Measurements from ENCODE around the gene RIMBP2.

The RIMBP2 gene

DNA sequence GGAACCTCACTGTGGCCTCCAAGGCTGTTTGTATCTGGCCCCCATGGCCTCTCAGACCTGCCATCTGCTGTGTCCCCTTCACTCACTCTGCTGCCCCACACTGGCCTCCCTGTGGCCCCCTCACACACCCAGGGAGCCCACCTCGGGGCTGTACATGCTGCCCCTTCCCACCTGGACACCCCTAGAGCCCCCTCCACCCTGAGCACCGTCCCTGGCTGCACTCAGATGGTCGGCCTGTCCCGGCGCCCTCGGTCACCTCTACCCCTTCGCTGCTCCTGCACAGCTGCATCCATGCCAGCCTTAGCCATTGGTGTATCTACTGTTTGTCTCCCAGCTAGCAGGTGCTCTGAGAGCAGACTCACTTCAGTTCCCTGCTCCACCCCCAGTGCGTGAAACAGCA is 144.4 kb downstream of the RIMBP2 start:
- no peak for DNase-seq (ENCODE audit: low read depth in 2 of 2)

- DNase-seq (ENCODE audit: low read depth in 2 of 2): no peak
These were observed 145.0 kb downstream of the RIMBP2 start for GRCh38 chr12:130571089-130571488.

DNA sequence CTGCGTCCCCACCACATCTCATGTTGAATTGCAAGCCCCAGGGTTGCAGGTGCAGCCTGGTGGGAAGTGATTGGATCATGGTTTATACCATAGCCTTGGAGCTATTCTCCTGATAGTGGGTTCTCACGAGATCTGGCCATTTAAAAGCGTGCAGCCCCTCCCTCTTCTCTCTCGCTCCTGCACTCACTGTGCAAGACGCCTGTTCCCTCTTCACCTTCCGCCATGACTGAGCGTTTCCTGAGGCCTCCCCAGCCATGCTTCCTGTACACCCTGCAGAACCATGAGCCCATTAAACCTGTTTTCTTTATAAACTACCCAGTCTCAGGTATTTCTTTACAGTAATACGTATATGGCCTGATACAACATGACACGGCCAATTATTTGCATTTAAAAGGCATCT is 146.6 kb downstream of the RIMBP2 start:
- no peak for DNase-seq (ENCODE audit: low read depth in 2 of 2)

- DNase-seq (ENCODE audit: low read depth in 2 of 2): no peak
These were observed 147.6 kb downstream of the RIMBP2 start for GRCh38 chr12:130568501-130568900.

DNA sequence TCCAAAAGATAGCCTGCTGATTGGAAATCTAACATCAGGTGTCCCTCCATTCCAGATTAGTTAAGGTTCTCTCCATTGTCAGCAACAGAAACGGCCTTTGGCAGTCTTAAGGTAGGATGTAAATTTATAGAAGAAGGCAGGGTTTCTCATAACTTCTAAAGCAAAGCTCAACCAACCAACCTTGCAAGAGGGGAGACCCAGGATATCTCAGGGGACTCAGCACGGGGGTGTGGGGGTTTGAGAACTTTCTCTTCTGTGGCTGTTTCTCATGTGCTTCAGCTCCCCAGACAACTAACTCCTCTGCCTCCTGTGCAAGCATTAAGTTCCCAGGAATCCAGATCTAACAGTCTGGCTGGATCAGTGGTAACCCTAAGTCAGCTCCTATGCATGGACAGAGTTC is 148.1 kb downstream of the RIMBP2 start:
- DNase-seq (ENCODE audit: low read depth in 2 of 2): no peak

DNA sequence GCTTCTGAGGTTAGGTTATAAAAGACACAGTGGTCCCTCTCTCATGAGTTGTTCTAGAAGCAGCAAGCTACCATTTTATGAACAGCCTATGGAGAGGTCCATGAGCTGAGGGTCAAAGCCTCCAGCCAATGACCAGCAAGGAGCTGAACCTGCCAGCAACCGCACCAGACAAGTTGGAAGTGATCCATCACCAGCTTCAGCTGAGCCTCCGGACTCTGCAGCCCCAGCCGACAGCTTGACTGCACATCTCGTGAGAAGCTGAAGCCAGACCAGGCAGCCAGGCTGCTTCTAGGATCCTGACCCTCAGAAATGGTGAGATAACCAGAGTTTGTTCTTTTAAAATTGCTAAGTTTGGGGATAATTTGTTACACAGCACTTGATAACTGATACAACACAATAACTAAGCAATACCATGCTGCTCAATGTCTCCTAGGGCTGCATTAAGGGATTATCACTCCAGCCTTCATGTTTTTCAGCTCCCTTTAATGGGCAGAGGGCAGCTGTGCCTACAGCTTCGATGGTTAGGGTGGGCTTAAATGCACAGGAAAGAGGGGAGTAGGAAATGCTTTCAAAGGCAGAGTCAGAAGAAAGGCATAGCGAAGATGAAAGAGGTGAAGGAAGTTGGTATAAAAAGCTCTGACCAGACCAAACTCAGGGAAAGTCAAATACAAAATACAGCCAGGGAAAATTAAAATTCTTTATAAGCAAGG is 149.5 kb downstream of the RIMBP2 start:
- no peak for DNase-seq (ENCODE audit: low read depth in 2 of 2)

DNA sequence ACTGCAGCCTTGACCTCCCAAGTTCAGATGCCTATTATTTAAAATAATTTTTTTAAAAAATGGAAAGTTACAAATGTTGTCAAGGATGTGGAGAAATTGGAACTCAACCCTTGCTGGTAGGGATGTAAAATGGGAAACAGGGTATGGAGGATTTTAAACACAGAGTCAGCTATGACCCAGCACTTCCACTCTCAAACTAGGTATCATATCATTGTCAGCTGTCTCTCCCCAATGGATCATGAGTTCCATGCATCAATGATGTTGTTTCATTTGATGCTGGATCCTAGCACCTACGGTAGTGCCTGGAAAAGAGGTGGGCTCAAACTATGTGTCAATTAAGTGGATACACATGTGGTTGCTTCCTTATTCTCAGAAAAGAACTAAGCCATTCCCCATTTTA is 150.9 kb downstream of the RIMBP2 start:
- no peak for DNase-seq (ENCODE audit: low read depth in 2 of 2)

GRCh38 chr12:130563323-130563722 is 152.8 kb downstream of the RIMBP2 start:
- DNase-seq (ENCODE audit: low read depth in 2 of 2): no peak

- no peak for DNase-seq (ENCODE audit: low read depth in 2 of 2)
These were observed 153.4 kb downstream of the RIMBP2 start for GRCh38 chr12:130562716-130563115.

DNA sequence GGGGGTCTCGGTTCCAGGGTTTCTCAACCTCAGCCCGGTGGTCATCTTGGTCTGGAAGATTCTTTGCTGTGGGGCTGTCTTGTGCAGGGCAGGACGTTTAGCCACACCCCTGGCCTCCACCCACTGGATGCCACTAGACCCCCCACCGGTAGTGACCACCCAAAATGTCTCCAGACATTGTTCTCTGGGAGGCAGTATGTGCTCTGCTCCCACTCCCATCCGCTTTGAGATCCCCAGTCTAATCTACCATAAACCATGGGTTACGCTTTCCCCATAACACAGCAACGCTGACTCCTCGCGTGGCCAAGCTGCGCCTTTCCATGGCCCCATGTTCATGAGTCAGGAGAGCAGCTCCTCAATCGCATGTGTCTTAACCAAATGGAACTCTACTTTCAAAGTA is 155.8 kb downstream of the RIMBP2 start:
- DNase-seq (ENCODE audit: low read depth in 2 of 2): no peak

DNA sequence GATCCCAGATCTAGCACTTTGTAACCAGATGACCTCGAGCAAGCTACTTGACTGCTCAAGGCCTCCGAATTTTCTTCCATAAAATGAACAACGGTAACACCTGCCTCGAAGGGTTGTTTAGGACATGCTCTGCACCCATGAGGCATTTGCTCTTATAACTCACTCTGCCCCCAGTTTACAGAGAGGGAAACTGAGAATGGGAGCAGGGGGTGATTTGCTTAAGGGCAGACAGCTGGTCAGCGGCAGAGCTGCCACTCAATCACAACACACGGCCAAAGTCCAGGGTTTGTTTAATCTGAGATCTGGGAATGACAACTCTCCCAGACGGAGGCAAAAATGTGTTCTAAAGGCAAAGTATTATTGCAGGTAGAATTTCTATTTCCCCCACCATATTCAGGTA is 156.3 kb downstream of the RIMBP2 start:
- DNase-seq (ENCODE audit: low read depth in 2 of 2): no peak

- DNase-seq (ENCODE audit: low read depth in 2 of 2): no peak
These were observed 158.0 kb downstream of the RIMBP2 start for GRCh38 chr12:130557886-130558765.

- DNase-seq (ENCODE audit: low read depth in 2 of 2): no peak
These were observed 158.9 kb downstream of the RIMBP2 start for GRCh38 chr12:130557201-130557600.

DNA sequence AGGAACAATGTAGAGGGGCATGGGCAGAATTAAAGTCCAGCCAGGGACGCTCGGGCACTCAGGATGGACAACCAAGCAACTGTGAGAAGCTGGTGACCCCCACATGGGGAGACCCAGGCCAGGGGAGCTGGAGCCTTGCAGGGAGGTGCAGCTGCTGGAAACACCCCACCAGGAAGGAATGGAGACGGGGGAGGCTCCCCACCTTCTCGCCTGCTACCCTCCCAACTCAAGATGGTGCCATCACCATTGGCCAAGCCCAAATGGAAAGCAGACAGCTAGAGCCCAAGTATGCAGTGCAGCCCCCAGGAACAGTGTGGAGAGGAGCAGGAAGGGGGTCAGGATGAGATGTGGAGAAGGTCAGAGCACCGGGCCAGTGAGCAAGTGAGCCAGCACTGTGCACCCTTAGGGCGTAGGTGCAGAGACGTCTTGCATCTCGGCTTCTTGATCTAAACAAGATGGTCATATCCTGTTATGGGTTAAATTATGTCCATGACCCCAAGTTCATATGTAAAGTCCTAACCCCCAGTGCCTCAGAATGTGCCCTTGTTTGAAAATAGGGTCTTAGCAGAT is 159.5 kb downstream of the RIMBP2 start:
- no peak for DNase-seq (ENCODE audit: low read depth in 2 of 2)

GRCh38 chr12:130555628-130556485 is 160.2 kb downstream of the RIMBP2 start:
- no peak for DNase-seq (ENCODE audit: low read depth in 2 of 2)

DNA sequence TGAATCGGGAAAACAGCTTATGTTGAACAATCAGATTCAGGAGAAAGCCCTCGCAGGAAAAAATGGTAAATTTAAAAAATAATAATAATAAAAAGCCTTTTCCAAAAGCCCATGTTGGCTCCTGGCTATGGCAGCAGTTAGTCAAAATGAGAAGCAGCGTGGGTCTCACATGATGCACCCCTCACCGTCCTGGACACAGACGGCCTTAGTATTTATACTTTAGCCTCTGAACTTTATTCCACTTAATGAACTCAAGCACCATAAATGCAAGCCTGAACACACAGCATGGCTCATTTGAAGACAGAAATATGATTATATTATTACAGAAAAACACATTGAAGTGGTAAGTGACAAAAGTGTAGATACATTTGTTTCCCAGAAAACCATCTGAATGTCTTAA is 160.9 kb downstream of the RIMBP2 start:
- DNase-seq (ENCODE audit: low read depth in 2 of 2): no peak

GRCh38 chr12:130552483-130552996 is 163.6 kb downstream of the RIMBP2 start:
- no peak for DNase-seq (ENCODE audit: low read depth in 2 of 2)

DNA sequence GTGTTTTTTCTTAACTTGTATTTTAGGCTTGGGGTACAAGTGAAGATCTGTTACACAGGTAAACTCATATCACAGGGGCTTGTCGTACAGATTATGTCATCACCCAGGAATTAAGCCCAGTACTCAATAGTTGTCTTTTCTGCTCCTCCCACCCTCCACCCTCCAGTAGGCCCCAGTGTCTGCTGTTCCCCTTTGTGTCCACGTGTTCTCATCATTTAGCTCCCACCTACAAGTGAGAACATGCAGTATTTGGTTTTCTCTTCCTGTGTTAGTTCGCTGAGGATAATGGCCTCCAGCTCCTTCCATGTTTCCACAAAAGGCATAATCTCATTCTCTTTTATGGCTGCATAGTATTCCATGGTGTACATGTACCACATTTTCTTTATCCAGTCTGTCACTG is 166.7 kb downstream of the RIMBP2 start:
- no peak for DNase-seq (ENCODE audit: low read depth in 2 of 2)

DNA sequence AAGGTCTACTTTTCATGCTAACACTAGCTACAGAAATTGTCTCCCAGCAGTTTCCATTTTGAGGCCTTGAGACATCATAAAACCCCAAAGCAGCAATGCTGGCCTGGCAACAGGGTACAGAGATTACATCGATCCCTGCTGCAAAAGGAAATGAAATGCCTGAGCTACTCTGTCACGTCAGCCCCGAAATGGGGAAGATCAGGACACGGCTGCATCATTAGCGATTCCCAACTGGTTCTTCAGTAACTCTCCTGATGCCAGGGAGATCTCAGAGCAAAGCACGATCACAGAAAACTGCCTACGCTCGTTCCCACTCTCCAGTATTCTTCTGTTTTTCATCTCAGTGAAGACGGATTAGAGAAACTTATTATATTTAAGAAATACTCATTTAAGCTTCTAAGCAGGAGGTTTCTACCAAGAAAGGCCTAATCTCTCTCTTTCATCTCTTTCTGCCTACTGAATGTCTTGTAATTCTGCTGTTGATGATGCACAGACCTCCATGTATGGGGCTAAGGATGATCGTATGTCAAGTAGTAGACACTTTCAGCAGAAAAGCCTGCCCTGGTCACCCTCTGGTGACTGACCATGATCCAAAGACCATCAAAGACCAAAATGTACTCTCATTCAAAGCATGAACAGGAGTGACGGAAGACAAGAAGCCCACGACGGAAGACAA is 168.5 kb downstream of the RIMBP2 start:
- no peak for DNase-seq (ENCODE audit: low read depth in 2 of 2)

GRCh38 chr12:130546494-130546893 is 169.6 kb downstream of the RIMBP2 start:
- no peak for DNase-seq (ENCODE audit: low read depth in 2 of 2)

GRCh38 chr12:130545475-130545874 is 170.6 kb downstream of the RIMBP2 start:
- no peak for DNase-seq (ENCODE audit: low read depth in 2 of 2)

All from stimulated activated CD8-positive, alpha-beta memory T cell treated with anti-CD3 and anti-CD28 coated beads, Interleukin-2, amount 100 ng/mL, for 1 hour (primary cell).